HepG2 (cell line): Measurements from ENCODE around the gene PXDC1. TPM values are rescaled to one million over a fixed set of nuclear protein-coding genes. Genes with fewer than 3 reads are reported as not detected.

Experiments used
- BORCS8-MEF2B ChIP-seq: sonication (generic); formaldehyde crosslinking; IDR thresholded peaks from 2 replicates; pipeline ENCODE4 v1.8.0; 2022; ENCODE audit warnings: mild to moderate bottlenecking, missing genetic modification reagents
- CREM ChIP-seq, 2 experiments: sonication (generic) in 1 of 2; formaldehyde crosslinking in 1 of 2; IDR thresholded peaks; 2 replicates each; pipeline versions ENCODE4 v1.4.0 to v1.6.1; 2016 to 2020; ENCODE audit warnings: antibody characterized with exemption in 1 of 2, mild to moderate bottlenecking in 1 of 2, missing genetic modification reagents in 1 of 2
- E2F5 ChIP-seq: sonication (generic); formaldehyde crosslinking; conservative IDR thresholded peaks from 2 replicates; pipeline ENCODE4 v1.4.0; 2020; ENCODE audit warnings: missing genetic modification reagents
- FOXP1 ChIP-seq, 2 experiments: fragments of 450-650 bp in 1 of 2; IDR thresholded peaks; 2 replicates each; pipeline ENCODE4 v1.6.1; 2017 to 2018; ENCODE audit warnings: antibody characterized with exemption in 1 of 2
- GATA4 ChIP-seq: sonication (generic); IDR thresholded peaks from 2 replicates; pipeline ENCODE4 v1.6.1; 2016; ENCODE audit warnings: antibody characterized with exemption, low read depth, borderline replicate concordance
- GFI1 ChIP-seq: sonication (generic); formaldehyde crosslinking; IDR thresholded peaks from 2 replicates; pipeline ENCODE4 v1.5.0; 2020; ENCODE audit warnings: missing genetic modification reagents, mild to moderate bottlenecking, borderline replicate concordance
- GMEB1 ChIP-seq: sonication (generic); formaldehyde crosslinking; IDR thresholded peaks from 2 replicates; pipeline ENCODE4 v1.5.1; 2020; ENCODE audit warnings: missing genetic modification reagents, mild to moderate bottlenecking, borderline replicate concordance
- GRHL1 ChIP-seq: sonication (generic); formaldehyde crosslinking; conservative IDR thresholded peaks from 2 replicates; pipeline ENCODE4 v1.8.0; 2022; ENCODE audit warnings: missing genetic modification reagents
- GZF1 ChIP-seq: sonication (generic); formaldehyde crosslinking; IDR thresholded peaks from 2 replicates; pipeline ENCODE4 v1.5.1; 2020; ENCODE audit warnings: mild to moderate bottlenecking, missing genetic modification reagents
- KDM5B ChIP-seq: sonication (generic); formaldehyde crosslinking; IDR thresholded peaks from 2 replicates; pipeline ENCODE4 v1.4.0; 2020; ENCODE audit warnings: missing genetic modification reagents, mild to moderate bottlenecking, borderline replicate concordance
- KLF12 ChIP-seq: sonication (generic); formaldehyde crosslinking; IDR thresholded peaks from 2 replicates; pipeline ENCODE4 v1.4.0; 2020; ENCODE audit warnings: missing genetic modification reagents, borderline replicate concordance
- MAX ChIP-seq: IDR thresholded peaks from 2 replicates; pipeline ENCODE4 v1.6.1; 2012; ENCODE audit warnings: inconsistent platforms
- MEIS2 ChIP-seq: sonication (generic); formaldehyde crosslinking; IDR thresholded peaks from 2 replicates; pipeline ENCODE4 v1.9.0; 2021; ENCODE audit warnings: mild to moderate bottlenecking, missing genetic modification reagents
- PITX1 ChIP-seq: sonication (generic); formaldehyde crosslinking; IDR thresholded peaks from 2 replicates; pipeline ENCODE4 v1.5.1; 2020; ENCODE audit warnings: mild to moderate bottlenecking, missing genetic modification reagents
- POLR2AphosphoS2 ChIP-seq: IDR thresholded peaks from 2 replicates; pipeline ENCODE4 v1.6.1; 2011; ENCODE audit warnings: low read depth, low read length, improper control_type of control experiment
- RCOR2 ChIP-seq: IDR thresholded peaks from 2 replicates; pipeline ENCODE4 v1.6.1; 2016; ENCODE audit warnings: missing biosample characterization, missing genetic modification reagents
- SOX13 ChIP-seq, 3 experiments: fragments of 450-650 bp in 1 of 3; sonication (generic) in 1 of 3; formaldehyde crosslinking in 1 of 3; IDR thresholded peaks in 2 of 3; conservative IDR thresholded peaks in 1 of 3; 2 replicates each; pipeline versions ENCODE4 v1.5.0 to v1.6.1; 2016 to 2020; ENCODE audit warnings: antibody characterized with exemption in 1 of 3, mild to moderate bottlenecking in 1 of 3, missing compliant biosample characterization in 1 of 3, missing genetic modification reagents in 1 of 3, moderate library complexity in 1 of 3
- TBL1XR1 ChIP-seq: fragments of 150-350 bp; IDR thresholded peaks from 2 replicates; pipeline ENCODE4 v1.6.1; 2014; ENCODE audit warnings: borderline replicate concordance, low read length; ENCODE audit not compliant: partially characterized antibody
- TEAD3 ChIP-seq: optimal IDR thresholded peaks from 2 replicates; pipeline ENCODE3; 2016; ENCODE audit warnings: borderline replicate concordance
- ZNF12 ChIP-seq: sonication (generic); formaldehyde crosslinking; IDR thresholded peaks from 2 replicates; pipeline ENCODE4 v1.5.0; 2020; ENCODE audit warnings: missing genetic modification reagents
- ZNF3 ChIP-seq: IDR thresholded peaks from 2 replicates; pipeline ENCODE4 v1.7.0; 2017; ENCODE audit warnings: inconsistent platforms
- ZNF451 ChIP-seq: sonication (generic); formaldehyde crosslinking; IDR thresholded peaks from 2 replicates; pipeline ENCODE4 v1.5.0; 2020; ENCODE audit warnings: mild to moderate bottlenecking, missing genetic modification reagents
- ZNF691 ChIP-seq: sonication (generic); formaldehyde crosslinking; IDR thresholded peaks from 2 replicates; pipeline ENCODE4 v1.4.0; 2020; ENCODE audit warnings: missing genetic modification reagents, low read depth, mild to moderate bottlenecking, borderline replicate concordance
- ZNF75D ChIP-seq: sonication (generic); formaldehyde crosslinking; IDR thresholded peaks from 2 replicates; pipeline ENCODE4 v1.8.1; 2023; ENCODE audit warnings: missing genetic modification reagents, mild to moderate bottlenecking, borderline replicate concordance
- polyA plus RNA-seq, 8 experiments: library from polyadenylated mRNA; depleted of rRNA in 3 of 8; stranded (reverse) in 7 of 8; unstranded in 1 of 8; fragments of >200 nt; fragmentation: Illumina TruSeq in 4 of 8; extraction: Trizol in 4 of 8; gene quantifications; 2 replicates each; pipeline versions ENCODE4 v1.2.1 to v1.2.3, GENCODE V29; 2011 to 2016; ENCODE audit warnings: low read depth in 4 of 8, missing spikeins in 1 of 8, mixed read lengths in 1 of 8; ENCODE audit not compliant: insufficient read depth in 1 of 8
- total RNA-seq, 5 experiments: library from RNA; depleted of rRNA; stranded (reverse); fragments of >200 nt; fragmentation: Illumina TruSeq; extraction: Trizol; gene quantifications; 2 replicates each; pipeline ENCODE4 v1.2.3, GENCODE V29; 2016; ENCODE audit warnings: low read depth in 1 of 5

PXDC1 gene
- total and polyA plus RNA-seq, 2 of the 13 experiments (the other 11 are each of a cell fraction or from before 2014, with no cell fraction given) = 32.4 to 34.7 TPM

GRCh38 chr6:3789896-3790558, 38.5 kb upstream of the PXDC1 start (continued):
- TF ChIP-seq GRHL1 (no peak), PITX1 (0 out of 2 replicates have a peak, but pooled peaks have one; percentile 38), FOXP1 (IDR thresholded peaks at IDR 0.05) (peak; percentile 82; the same call in 1 of the 2 replicates), FOXP1 (CRISPR knock-in tag; IDR thresholded peaks at IDR 0.05) (peak; percentile 98), TBL1XR1 (peak; percentile 60), TEAD3 (CRISPR knock-in tag) (peak; percentile 68), POLR2AphosphoS2 (no peak), GMEB1 (CRISPR knock-in tag) (0 out of 2 replicates have a peak, but pooled peaks have one; percentile 5), KLF12 (CRISPR knock-in tag) (peak; percentile 57; the same call in 1 of the 2 replicates), ZNF451 (no peak), RCOR2 (CRISPR knock-in tag) (0 out of 2 replicates have a peak, but pooled peaks have one; percentile 36), GFI1 (CRISPR knock-in tag) (0 out of 2 replicates have a peak, but pooled peaks have one; percentile 37), MEIS2 (CRISPR knock-in tag) (peak; percentile 74; the same call in 1 of the 2 replicates), ZNF12 (no peak), GATA4 (no peak), BORCS8-MEF2B (CRISPR knock-in tag) (no peak), ZNF75D (CRISPR knock-in tag) (no peak), CREM (IDR thresholded peaks at IDR 0.05) (no peak), CREM (CRISPR knock-in tag; IDR thresholded peaks at IDR 0.05) (no peak), GZF1 (CRISPR knock-in tag) (no peak), SOX13 (IDR thresholded peaks at IDR 0.05) (no peak; the same call in 1 of the 2 replicates), SOX13 (CRISPR knock-in tag; conservative IDR thresholded peaks at IDR 0.05 in 1 of 2, IDR thresholded peaks at IDR 0.05 in 1 of 2) (peak in 1 of 2 experiments; percentile 80; a peak in 2 of 4 replicates), ZNF691 (CRISPR knock-in tag) (0 out of 2 replicates have a peak, but pooled peaks have one; percentile 13), KDM5B (CRISPR knock-in tag) (no peak), E2F5 (CRISPR knock-in tag) (no peak), ZNF3 (CRISPR knock-in tag) (no peak), MAX (peak; percentile 50; the same call in 1 of the 2 replicates)
